Medulla oblongata (tissue), 1 donor: ENCODE measurements around the gene NSMF.
"Not testable (repeated sequence)": the region's sequence is repeated elsewhere in the genome, so short reads cannot be mapped to it uniquely, and the experiment has no call there.

ENCODE experiments used
- DNase-seq: peaks from one replicate; pipeline ENCODE4 v3.0.0-alpha.2; 2015; ENCODE audit errors: extremely low spot score

The NSMF gene

GRCh38 chr9:137477778-137478612 lies 18.9 kb upstream of the NSMF start:
- no peak for DNase-seq

DNA sequence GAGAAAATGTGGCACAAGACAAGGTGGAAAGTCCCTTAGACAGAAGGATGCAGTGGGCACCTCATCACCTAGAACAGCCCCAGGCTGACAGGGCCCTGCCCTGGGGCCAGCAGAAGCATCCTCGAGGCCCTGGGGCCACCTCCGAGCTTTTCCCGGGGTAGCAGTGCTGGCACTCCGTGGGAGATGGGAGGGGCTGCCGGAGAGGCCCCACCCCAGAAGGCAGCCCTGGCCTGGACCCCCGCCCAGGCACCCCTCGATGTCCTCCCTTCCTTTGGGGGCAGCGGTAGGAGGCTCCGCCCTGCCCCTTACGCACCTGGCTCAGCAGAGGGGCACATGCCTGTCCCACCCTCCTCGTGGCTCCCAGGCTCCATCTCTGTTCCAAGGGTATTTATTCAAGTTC lies 17.7 kb upstream of the NSMF start:
- no peak for DNase-seq

- no peak for DNase-seq
These were observed 16.5 kb upstream of the NSMF start for GRCh38 chr9:137475666-137476065.

- no peak for DNase-seq
These were observed 15.1 kb upstream of the NSMF start for GRCh38 chr9:137474271-137474670.

- DNase-seq = no peak
These were observed 11.7 kb upstream of the NSMF start for GRCh38 chr9:137470785-137471184.

- no peak for DNase-seq
These were observed 8.8 kb upstream of the NSMF start for GRCh38 chr9:137467896-137468295.

- DNase-seq = no peak
These were observed 8.0 kb upstream of the NSMF start for GRCh38 chr9:137467161-137467581.

GRCh38 chr9:137466389-137467085 lies 7.4 kb upstream of the NSMF start:
- DNase-seq = not testable (repeated sequence)

DNA sequence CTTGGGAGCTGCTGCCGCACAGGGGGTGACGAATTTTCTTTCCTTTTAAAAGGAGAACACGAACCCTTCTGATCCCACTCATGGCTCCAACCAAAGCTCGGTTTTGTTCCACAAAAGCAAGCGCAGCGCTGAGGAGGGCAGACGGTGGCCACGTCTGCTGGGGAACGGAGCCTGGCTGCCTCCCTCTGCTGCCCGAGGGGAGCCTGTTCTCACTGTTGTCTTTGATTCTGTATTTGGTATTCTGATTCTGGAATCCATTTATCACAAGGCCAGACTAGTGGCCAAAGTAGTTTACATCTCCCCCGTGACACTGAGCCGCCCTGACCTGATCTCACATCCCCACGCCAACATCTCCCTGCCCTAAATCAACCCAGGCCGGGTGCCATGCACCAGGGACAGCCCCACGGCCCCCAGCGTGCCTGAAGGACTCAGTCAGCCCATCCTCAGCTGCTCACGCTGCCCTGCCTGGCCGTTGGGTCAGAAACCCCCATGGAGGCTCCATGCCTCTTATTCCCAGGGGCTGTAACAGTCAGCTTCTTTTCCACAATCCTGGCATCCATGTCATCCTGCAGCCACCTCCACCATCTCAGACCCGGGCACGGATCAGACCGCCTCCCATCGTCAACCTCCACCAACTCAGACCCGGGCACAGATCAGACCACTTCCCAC lies 6.7 kb upstream of the NSMF start:
- DNase-seq = no peak

- no peak for DNase-seq
These were observed 6.0 kb upstream of the NSMF start for GRCh38 chr9:137465000-137465719.

DNA sequence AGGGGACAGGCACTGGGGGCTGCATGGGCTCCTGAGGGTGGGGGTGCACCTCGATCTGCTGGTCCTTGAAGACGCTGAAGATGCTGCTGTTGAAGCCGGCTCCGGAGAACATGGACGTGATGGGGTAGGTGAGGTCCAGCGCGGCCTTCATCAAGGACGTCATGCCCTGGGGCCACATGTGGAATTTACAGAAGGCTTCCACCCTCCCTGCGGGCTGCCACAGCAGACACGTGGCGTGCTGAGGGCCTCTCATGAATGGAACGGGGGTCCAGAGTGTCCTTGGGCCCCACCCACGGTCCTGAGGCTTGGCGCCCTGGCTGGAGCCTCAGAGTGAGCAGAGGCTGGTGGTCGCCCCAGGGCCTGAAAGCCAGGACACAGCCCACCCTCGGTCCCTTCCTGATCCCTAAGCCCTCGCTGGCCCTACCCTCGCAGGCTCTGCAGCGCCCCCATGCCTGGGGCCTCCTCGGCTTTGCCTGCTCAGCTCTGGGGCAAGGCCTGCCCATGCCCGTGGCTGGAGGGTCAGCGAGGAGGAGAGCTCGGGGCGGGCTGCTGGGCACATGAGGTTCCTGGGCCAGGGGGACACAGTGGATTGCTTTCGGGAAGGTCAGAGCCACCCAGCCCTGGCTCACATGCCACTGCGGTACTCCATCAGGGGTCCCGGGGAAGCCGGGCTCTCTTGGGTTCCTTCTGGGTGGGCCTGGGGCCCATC lies 5.3 kb upstream of the NSMF start:
- no peak for DNase-seq

DNA sequence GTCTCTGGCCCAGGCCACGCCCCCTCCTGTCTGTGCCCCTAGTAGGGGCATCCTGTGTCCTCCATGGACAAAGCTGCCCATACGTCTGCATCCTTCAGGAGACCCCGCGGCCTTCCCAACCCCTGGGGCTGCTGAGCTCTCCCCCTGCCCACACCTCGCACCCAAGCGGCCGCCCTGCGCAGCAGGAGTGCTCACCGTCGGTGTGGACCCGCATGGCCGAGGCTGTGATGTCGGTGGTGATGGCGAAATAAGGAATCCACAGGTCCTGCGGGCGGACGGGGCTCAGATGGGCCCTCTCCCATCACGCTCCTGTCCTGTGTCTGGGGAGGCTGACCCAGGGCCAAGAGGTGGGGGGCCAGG lies 4.8 kb upstream of the NSMF start:
- no peak for DNase-seq

GRCh38 chr9:137462986-137463930 lies 4.1 kb upstream of the NSMF start:
- DNase-seq = no peak

DNA sequence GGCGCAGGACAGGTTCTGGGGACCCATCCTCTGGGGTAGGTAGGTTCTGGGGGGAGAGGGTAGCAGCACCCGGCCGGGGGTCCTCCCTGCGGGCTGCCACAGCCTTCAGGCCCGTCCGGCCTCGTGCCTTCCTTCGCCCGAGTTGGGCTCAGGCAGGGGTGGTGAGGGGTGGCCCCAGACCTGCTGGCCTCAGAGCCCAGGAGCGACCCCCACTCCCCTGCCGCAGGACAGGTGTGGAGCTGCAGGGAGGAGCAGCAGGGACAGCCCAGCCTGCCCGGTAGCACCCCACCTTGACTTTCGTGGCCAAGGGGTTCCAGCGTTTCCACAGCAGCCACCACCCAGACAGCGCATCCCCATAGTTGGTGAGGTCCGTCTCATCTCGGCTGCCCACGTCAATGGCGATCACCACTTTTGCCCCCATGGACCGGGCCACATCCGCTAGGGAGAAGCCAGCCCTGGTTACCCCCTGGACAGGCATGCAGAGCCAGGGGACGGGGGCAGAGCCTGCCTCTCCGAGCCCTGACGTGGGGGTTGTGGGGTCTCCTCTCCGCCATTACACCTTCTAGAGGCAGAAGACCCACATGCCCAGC lies 3.4 kb upstream of the NSMF start:
- no peak for DNase-seq

GRCh38 chr9:137461663-137462395 lies 2.7 kb upstream of the NSMF start:
- DNase-seq = no peak

- no peak for DNase-seq
These were observed 2.2 kb upstream of the NSMF start for GRCh38 chr9:137461316-137461662.

DNA sequence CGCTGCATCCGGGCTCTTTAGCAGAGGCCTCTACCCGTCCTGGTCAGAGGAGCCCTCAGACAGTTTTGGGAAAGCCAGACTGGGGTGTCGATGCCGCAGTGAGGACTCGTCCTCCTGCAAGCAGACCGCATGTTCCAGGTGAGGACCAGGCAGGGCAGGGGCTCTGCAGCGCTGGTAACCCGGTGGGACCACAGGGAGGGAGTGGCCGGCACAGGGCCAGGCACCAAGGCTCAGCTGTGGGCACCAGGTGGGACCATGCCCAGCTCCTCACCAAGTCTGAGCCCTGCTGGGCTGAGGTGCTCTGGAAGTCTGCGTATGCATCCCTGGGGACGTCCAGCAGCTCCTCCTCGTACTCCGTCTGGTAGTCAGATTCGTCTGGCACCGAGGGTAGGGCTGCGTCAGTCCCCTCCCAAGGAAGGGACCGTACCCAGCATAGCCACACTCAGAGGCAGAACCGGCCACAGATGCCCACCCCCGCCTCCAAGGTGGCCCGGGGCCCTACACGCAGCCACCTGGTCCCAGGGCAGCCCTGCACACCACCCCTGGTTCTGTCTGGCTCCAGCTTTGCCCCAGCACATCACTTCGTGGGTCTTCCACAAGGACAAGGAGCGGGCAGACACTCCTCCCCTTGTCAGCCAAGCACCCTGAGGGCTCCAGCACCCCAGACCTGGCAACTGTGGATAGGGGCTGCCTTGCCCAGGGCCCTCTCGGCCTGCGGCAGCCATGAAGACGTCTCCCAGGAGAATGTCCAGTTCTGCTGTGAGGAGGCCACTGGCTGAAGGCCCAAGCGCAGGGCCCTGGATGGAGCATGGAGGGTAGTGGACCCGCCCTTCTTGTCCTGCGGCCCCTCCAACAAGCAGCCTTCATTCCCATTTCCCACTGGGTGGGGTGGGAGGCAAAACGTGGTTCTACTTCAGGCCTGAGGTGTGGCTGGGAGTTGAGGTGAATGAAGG lies 1.5 kb upstream of the NSMF start:
- DNase-seq = no peak
